GM12878 (cell line): ENCODE measurements around the gene TRAF5. TPM values are rescaled to one million over a fixed set of nuclear protein-coding genes. Genes with fewer than 3 reads are reported as not detected.

Experiments used
- ATAC-seq: fragments of 200-7000 bp; cut with Tn5 transposase; 3 replicates; pipeline ENCODE4 v1.9.1; 2020; ENCODE audit warnings: mild to moderate bottlenecking, moderate library complexity
- BruUV-seq: library from RNA; stranded (reverse); fragments of 400-500 nt; replicated peaks from 2 replicates; lab custom pipeline; 2021; lab: Mats Ljungman, UMichigan
- CTCF ChIA-PET: fragments of 300-600 bp; sonication (Branson Sonifier 250); formaldehyde crosslinking; extraction: SDS; loops from one replicate; lab custom pipeline; 2021; ENCODE audit warnings: inconsistent platforms; lab: Yijun Ruan, JAX
- POLR2A ChIA-PET: fragments of 350-600 bp; formaldehyde crosslinking; extraction: SDS; loops from one replicate; lab custom pipeline; 2021; ENCODE audit warnings: inconsistent platforms; lab: Charles Lee
- RAD21 ChIA-PET: fragments of 300-600 bp; sonication (Branson Sonifier 250); formaldehyde crosslinking; loops from one replicate; lab custom pipeline; 2023; ENCODE audit warnings: antibody characterized with exemption; ENCODE audit not compliant: unreplicated experiment; lab: Charles Lee
- SMC1A ChIA-PET: fragments of 300-600 bp; sonication (Branson Sonifier 250); formaldehyde crosslinking; loops from one replicate; lab custom pipeline; 2023; ENCODE audit not compliant: unreplicated experiment, uncharacterized antibody; lab: Charles Lee
- DNase-seq: peaks from one replicate; pipeline ENCODE4 v3.0.0-alpha.2; 2011; ENCODE audit warnings: low read depth, low spot score
- FAIRE-seq: peaks from 3 replicates; lab custom pipeline; 2011; peaks lifted over from hg19 to GRCh38; lab: Jason Lieb, UNC
- H2AFZ ChIP-seq: 2 replicates; pipeline ENCODE4 v1.6.0; 2011; ENCODE audit warnings: low read depth, low read length, control low read depth; ENCODE audit not compliant: control insufficient read depth
- H3K27ac ChIP-seq: 2 replicates; pipeline ENCODE4 v1.5.1; 2011; ENCODE audit warnings: control low read depth; ENCODE audit not compliant: control insufficient read depth, insufficient read depth
- H3K27me3 ChIP-seq, 2 experiments: replicated peaks in 1 of 2; 2 replicates each; pipeline versions ENCODE4 v1.6.0 to v1.6.1; 2011; ENCODE audit warnings: low read length in 1 of 2; ENCODE audit not compliant: control insufficient read depth in 2 of 2, insufficient read depth in 2 of 2
- H3K36me3 ChIP-seq, 2 experiments: 2 replicates each; pipeline ENCODE4 v1.5.1; 2011; ENCODE audit warnings: low read length in 1 of 2; ENCODE audit not compliant: control insufficient read depth in 2 of 2, insufficient read depth in 2 of 2
- H3K4me1 ChIP-seq: 2 replicates; pipeline ENCODE4 v1.6.1; 2011; ENCODE audit warnings: mild to moderate bottlenecking, low read length, moderate library complexity, mixed read lengths; ENCODE audit not compliant: control insufficient read depth, insufficient read depth
- H3K4me2 ChIP-seq: 2 replicates; pipeline ENCODE4 v1.6.0; 2011; ENCODE audit warnings: control low read depth; ENCODE audit not compliant: control insufficient read depth, insufficient read depth
- H3K4me3 ChIP-seq: fragments of 200-600 bp; sonication (generic); 2 replicates; pipeline ENCODE4 v1.5.1; 2016
- H3K79me2 ChIP-seq: 2 replicates; pipeline ENCODE4 v1.6.0; 2011; ENCODE audit warnings: low read length; ENCODE audit not compliant: control insufficient read depth, insufficient read depth
- H3K9ac ChIP-seq: 2 replicates; pipeline ENCODE4 v1.8.0; 2011; ENCODE audit warnings: low read length, control low read depth, mixed read lengths; ENCODE audit not compliant: control insufficient read depth, insufficient read depth
- H3K9me3 ChIP-seq: replicated peaks from 3 replicates; pipeline ENCODE4 v1.5.1; 2011; ENCODE audit warnings: mild to moderate bottlenecking, low read length; ENCODE audit not compliant: control insufficient read depth, insufficient read depth
- H4K20me1 ChIP-seq: 2 replicates; pipeline ENCODE4 v1.6.0; 2011; ENCODE audit not compliant: control insufficient read depth, insufficient read depth
- BRCA1 ChIP-seq: IDR thresholded peaks from 2 replicates; pipeline ENCODE4 v1.6.1; 2011; ENCODE audit warnings: low read depth, low read length, improper control_type of control experiment
- CBX5 ChIP-seq: sonication (generic); IDR thresholded peaks from 2 replicates; pipeline ENCODE4 v1.6.1; 2016; ENCODE audit warnings: low read depth, moderate library complexity, mild to moderate bottlenecking, inconsistent platforms
- CREB1 ChIP-seq: IDR thresholded peaks from 2 replicates; pipeline ENCODE4 v1.6.1; 2012; ENCODE audit warnings: low read depth, mild to moderate bottlenecking, inconsistent platforms
- EGR1 ChIP-seq, 2 experiments: IDR thresholded peaks; 1 replicate in 1 of 2; 2 replicates in 1 of 2; pipeline ENCODE4 v1.6.1; 2011 to 2012; ENCODE audit warnings: low read depth in 2 of 2, low read length in 2 of 2, borderline replicate concordance in 1 of 2, mild to moderate bottlenecking in 1 of 2, moderate library complexity in 1 of 2
- FOXM1 ChIP-seq: IDR thresholded peaks from 2 replicates; pipeline ENCODE4 v1.6.1; 2012; ENCODE audit warnings: low read depth, mild to moderate bottlenecking, inconsistent platforms, low read length, moderate library complexity
- GATAD2B ChIP-seq: fragments of 450-650 bp; conservative IDR thresholded peaks from 2 replicates; pipeline ENCODE4 v1.6.1; 2017; ENCODE audit warnings: low read depth, mild to moderate bottlenecking, moderate library complexity
- HCFC1 ChIP-seq: fragments of 150-350 bp; IDR thresholded peaks from 2 replicates; pipeline ENCODE4 v1.6.1; 2014; ENCODE audit warnings: low read length
- IRF5 ChIP-seq: fragments of 450-650 bp; IDR thresholded peaks from 2 replicates; pipeline ENCODE4 v1.6.1; 2017; ENCODE audit warnings: borderline replicate concordance
- PAX5 ChIP-seq: IDR thresholded peaks from 2 replicates; pipeline ENCODE4 v1.6.1; 2011; ENCODE audit warnings: low read depth, low read length, borderline replicate concordance
- RB1 ChIP-seq: fragments of 450-650 bp; formaldehyde crosslinking; IDR thresholded peaks from 2 replicates; pipeline ENCODE4 v1.6.1; 2017; ENCODE audit warnings: mild to moderate bottlenecking, borderline replicate concordance
- REST ChIP-seq: IDR thresholded peaks from 2 replicates; pipeline ENCODE4 v1.6.1; 2012; ENCODE audit warnings: mild to moderate bottlenecking, low read depth, low read length
- RUNX3 ChIP-seq: IDR thresholded peaks from 2 replicates; pipeline ENCODE4 v1.6.1; 2012; ENCODE audit warnings: low read length, inconsistent platforms
- SP1 ChIP-seq: IDR thresholded peaks from one replicate; pipeline ENCODE4 v1.6.1; 2011; ENCODE audit warnings: low read depth, low read length
- STAT3 ChIP-seq: IDR thresholded peaks from 2 replicates; pipeline ENCODE4 v1.6.1; 2011; ENCODE audit warnings: low read depth, low read length, improper control_type of control experiment
- TBL1XR1 ChIP-seq: IDR thresholded peaks from 2 replicates; pipeline ENCODE4 v1.6.1; 2012; ENCODE audit warnings: low read depth, low read length, improper control_type of control experiment
- TCF3 ChIP-seq: IDR thresholded peaks from 2 replicates; pipeline ENCODE4 v1.6.1; 2012; ENCODE audit warnings: low read depth, mild to moderate bottlenecking, low read length, borderline replicate concordance; ENCODE audit not compliant: insufficient read depth
- WGBS: methylation state at CpG from one replicate; pipeline ENCODE4 v1.1.6; 2016; ENCODE audit warnings: low lambda C conversion rate; ENCODE audit not compliant: insufficient replicate concordance, insufficient coverage; ENCODE audit errors: missing lambda C conversion rate; 5-methylcytosine and 5-hydroxymethylcytosine counted together
- in situ Hi-C: fragments of 300-500 bp; cut with MboI; formaldehyde crosslinking; loops from 9 replicates; pipeline ENCODE4 v1.14.3; 2018; ENCODE audit warnings: mixed read lengths
- intact Hi-C: fragments of 100-400 bp; cut with micrococcal nuclease; formaldehyde crosslinking; loops from one replicate; pipeline ENCODE4 v1.14.2; 2022; ENCODE audit not compliant: unreplicated experiment
- polyA plus RNA-seq, 11 experiments: library from polyadenylated mRNA; depleted of rRNA in 4 of 11; unstranded in 6 of 11; stranded (reverse) in 5 of 11; fragments of >200 nt; fragmentation: Nextera tagmentation in 4 of 11; fragmentation: Illumina TruSeq in 1 of 11; extraction: Ambion mirVana in 4 of 11; extraction: Trizol in 1 of 11; gene quantifications; 1 replicate in 1 of 11; 2 replicates in 10 of 11; pipeline versions ENCODE4 v1.2.1 to v1.2.3, GENCODE V29; 2011 to 2016; ENCODE audit warnings: inconsistent platforms in 2 of 11, missing spikeins in 2 of 11, low read depth in 1 of 11
- total RNA-seq, 4 experiments: library from RNA; depleted of rRNA in 3 of 4; stranded (reverse); fragments of >200 nt in 3 of 4; fragmentation: Illumina TruSeq in 1 of 4; extraction: Trizol in 1 of 4; gene quantifications; 2 replicates each; pipeline versions ENCODE4 v1.2.1 to v1.2.3, GENCODE V29; 2013 to 2021
- TF ChIP-seq, protein P1 (sequence below): IDR thresholded peaks from 2 replicates; pipeline ENCODE4 v1.6.1; 2012; ENCODE audit warnings: low read depth, low read length, improper control_type of control experiment
- TF ChIP-seq, protein P2 (sequence below): IDR thresholded peaks from 2 replicates; pipeline ENCODE4 v1.6.1; 2011; ENCODE audit warnings: borderline replicate concordance, low read depth, mild to moderate bottlenecking, moderate library complexity, low read length; ENCODE audit not compliant: insufficient read depth, poor library complexity, severe bottlenecking

TRAF5 gene
- total and polyA plus RNA-seq, 10 of the 15 experiments (the other 5 are each of a cell fraction or from before 2014, with no cell fraction given), result 10.6 to 36.5 (median 26.3) TPM

DNA sequence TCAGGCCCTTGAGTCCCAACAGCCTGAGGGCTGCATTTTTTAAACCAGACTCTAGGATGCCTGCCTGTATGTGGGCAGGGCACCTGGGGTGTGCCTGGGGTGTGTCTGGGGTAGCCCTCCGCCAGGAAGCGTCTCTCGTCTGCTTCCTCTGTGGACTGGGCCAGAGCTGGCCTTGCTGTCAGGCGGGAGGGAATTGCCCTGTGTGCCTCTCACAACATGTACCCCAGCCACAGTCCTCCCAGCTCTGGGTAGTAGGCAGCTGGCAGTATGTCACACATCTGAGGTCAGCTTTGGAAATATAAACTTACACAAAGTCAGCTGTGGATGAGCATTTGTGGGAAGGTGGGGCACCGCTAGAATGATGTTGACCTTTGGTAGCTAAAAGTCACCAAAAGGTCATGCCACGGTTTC, 13.0 kb downstream of the TRAF5 start:
- intact Hi-C loops (no loop called here), in situ Hi-C loops (no loop called here)
- POLR2A ChIA-PET, result interaction anchor here (1.0 kb wide), 2 partner anchors 9 to 12 kb away, joined by 3 read pairs; no protein-coding TSS in a partner anchor
- RAD21 ChIA-PET, result interaction anchor here (1.1 to 1.7 kb wide), 3 partner anchors 10 to 233 kb away, joined by 3 to 4 read pairs (median 4); no protein-coding TSS in a partner anchor
- ATAC-seq (no peak), FAIRE-seq (no peak), DNase-seq (no peak)
- H3K27ac ChIP-seq, result no peak overlapping the region
- H3K27me3 ChIP-seq, result no peaks in the 10 kb centered on the region
- SMC1A ChIA-PET, result interaction anchor here (1.0 to 5.1 kb wide), 4 partner anchors 8 to 13 kb away, joined by 3 to 29 read pairs (median 4); partner anchors contain the start of gene TRAF5
- H3K4me2 ChIP-seq, result no peak overlapping the region
- H3K4me3 ChIP-seq, result no peak overlapping the region
- H4K20me1 ChIP-seq, result no peaks in the 10 kb centered on the region
- no peak overlapping the region for H2AFZ ChIP-seq
- CTCF ChIA-PET, result interaction anchor here (1.1 to 5.1 kb wide), 7 partner anchors 8 to 1516 kb away, joined by 3 to 27 read pairs (median 8); no protein-coding TSS in a partner anchor
- BruUV-seq, result no TSS peak
- H3K36me3 ChIP-seq, result peaks cover 0 to 2% of the 10 kb centered on the region in 2 experiments; a peak in 2 of 4 replicates
- WGBS, result 19% methylated on average over 6 of the region's 6 CpGs
- no peak overlapping the region for H3K9ac ChIP-seq
- H3K9me3 ChIP-seq, result no peaks in the 10 kb centered on the region
- H3K4me1 ChIP-seq, result peaks cover 25% of the 10 kb centered on the region
- peaks cover 61% of the 10 kb centered on the region for H3K79me2 ChIP-seq
- no peak for TF ChIP-seq REST
- TF ChIP-seq CBX5, result no peak
- TF ChIP-seq, protein P1, sequence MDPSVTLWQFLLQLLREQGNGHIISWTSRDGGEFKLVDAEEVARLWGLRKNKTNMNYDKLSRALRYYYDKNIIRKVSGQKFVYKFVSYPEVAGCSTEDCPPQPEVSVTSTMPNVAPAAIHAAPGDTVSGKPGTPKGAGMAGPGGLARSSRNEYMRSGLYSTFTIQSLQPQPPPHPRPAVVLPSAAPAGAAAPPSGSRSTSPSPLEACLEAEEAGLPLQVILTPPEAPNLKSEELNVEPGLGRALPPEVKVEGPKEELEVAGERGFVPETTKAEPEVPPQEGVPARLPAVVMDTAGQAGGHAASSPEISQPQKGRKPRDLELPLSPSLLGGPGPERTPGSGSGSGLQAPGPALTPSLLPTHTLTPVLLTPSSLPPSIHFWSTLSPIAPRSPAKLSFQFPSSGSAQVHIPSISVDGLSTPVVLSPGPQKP, result no peak
- TF ChIP-seq HCFC1, result no peak
- no peak for TF ChIP-seq TCF3
- no peak for TF ChIP-seq STAT3
- no peak for TF ChIP-seq GATAD2B
- TF ChIP-seq RUNX3, result no peak
- TF ChIP-seq PAX5, result no peak
- TF ChIP-seq BRCA1, result no peak
- TF ChIP-seq TBL1XR1, result no peak
- TF ChIP-seq CREB1, result no peak
- TF ChIP-seq EGR1 (IDR thresholded peaks at IDR 0.05; ENCODE audit: borderline replicate concordance in 1 of 2, low read depth in 2 of 2, low read length in 2 of 2), result no peak
- TF ChIP-seq FOXM1, result no peak
- no peak for TF ChIP-seq SP1
- no peak for TF ChIP-seq RB1
- TF ChIP-seq, protein P2, sequence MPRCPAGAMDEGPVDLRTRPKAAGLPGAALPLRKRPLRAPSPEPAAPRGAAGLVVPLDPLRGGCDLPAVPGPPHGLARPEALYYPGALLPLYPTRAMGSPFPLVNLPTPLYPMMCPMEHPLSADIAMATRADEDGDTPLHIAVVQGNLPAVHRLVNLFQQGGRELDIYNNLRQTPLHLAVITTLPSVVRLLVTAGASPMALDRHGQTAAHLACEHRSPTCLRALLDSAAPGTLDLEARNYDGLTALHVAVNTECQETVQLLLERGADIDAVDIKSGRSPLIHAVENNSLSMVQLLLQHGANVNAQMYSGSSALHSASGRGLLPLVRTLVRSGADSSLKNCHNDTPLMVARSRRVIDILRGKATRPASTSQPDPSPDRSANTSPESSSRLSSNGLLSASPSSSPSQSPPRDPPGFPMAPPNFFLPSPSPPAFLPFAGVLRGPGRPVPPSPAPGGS, result no peak
- no peak for TF ChIP-seq IRF5
